ENCODE results near the gene PDE11A.

DNA sequence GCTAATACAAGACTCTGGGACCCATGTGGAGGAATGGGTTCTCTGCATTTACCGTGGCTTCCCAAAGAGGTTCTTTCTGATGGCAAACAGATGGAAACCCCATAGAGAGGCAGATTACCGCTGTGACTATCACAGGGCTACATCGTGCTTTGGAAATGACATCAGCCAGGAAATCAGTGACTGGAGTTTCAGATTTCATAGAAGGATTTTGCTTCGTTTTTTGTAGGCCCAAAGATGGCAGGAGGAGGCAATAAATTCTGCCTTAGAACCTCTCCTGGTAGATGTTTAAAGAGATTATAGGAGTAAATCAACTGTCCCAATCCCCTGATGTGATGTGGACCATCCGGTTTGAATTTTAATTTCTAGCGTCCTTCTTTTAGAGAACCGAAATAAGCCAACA, 465.9 kb downstream of the PDE11A start:
- TF ChIP-seq CTCF (IDR thresholded peaks at IDR 0.05): no peak
- no peak for TF ChIP-seq POLR2A (IDR thresholded peaks at IDR 0.05)

All from uterus (tissue), 2 donors.